Measurements from ENCODE around the gene PEX13.
"Not testable (repeated sequence)": the region's sequence is repeated elsewhere in the genome, so short reads cannot be mapped to it uniquely, and the experiment has no call there.

DNA sequence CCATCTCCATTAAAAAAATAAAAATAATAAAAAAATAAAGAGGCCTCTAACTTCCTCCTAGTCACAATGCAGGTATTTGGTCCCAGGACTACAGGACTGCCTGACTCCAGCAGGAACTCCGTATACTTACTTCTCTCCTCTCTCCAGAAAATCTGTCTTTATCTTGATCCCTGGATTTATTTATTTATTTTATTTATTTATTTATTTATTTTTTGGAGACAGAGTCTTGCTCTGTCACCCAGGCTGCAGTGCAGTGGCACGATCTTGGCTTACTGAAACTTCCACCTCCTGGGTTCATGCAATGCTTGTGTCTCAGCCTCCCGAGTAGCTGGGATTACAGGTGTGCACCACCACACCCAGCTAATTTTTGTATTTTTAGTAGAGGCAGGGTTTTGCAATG, 35.5 kb upstream of the PEX13 start:
- TF ChIP-seq, protein P1, sequence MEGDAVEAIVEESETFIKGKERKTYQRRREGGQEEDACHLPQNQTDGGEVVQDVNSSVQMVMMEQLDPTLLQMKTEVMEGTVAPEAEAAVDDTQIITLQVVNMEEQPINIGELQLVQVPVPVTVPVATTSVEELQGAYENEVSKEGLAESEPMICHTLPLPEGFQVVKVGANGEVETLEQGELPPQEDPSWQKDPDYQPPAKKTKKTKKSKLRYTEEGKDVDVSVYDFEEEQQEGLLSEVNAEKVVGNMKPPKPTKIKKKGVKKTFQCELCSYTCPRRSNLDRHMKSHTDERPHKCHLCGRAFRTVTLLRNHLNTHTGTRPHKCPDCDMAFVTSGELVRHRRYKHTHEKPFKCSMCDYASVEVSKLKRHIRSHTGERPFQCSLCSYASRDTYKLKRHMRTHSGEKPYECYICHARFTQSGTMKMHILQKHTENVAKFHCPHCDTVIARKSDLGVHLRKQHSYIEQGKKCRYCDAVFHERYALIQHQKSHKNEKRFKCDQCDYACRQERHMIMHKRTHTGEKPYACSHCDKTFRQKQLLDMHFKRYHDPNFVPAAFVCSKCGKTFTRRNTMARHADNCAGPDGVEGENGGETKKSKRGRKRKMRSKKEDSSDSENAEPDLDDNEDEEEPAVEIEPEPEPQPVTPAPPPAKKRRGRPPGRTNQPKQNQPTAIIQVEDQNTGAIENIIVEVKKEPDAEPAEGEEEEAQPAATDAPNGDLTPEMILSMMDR (conservative IDR thresholded peaks at IDR 0.05; ENCODE audit: low read length) = not testable (repeated sequence)
- TF ChIP-seq EZH2phosphoT487 (IDR thresholded peaks at IDR 0.05; ENCODE audit: borderline replicate concordance) = not testable (repeated sequence)
